Left ventricle myocardium inferior (tissue), 1 donor: Measurements from ENCODE around the gene CFAP73. TPM values are rescaled to one million over a fixed set of nuclear protein-coding genes. Genes with fewer than 3 reads are reported as not detected.
"Not testable (repeated sequence)": the region's sequence is repeated elsewhere in the genome, so short reads cannot be mapped to it uniquely, and the experiment has no call there.

Experiments used
- DNase-seq: peaks from one replicate; pipeline ENCODE4 v3.0.0-alpha.2; 2020
- H3K27ac ChIP-seq: fragments of 200-600 bp; replicated peaks from 2 replicates; pipeline ENCODE4 v1.8.0; 2021
- H3K27me3 ChIP-seq: fragments of 200-600 bp; 2 replicates; pipeline ENCODE4 v1.8.0; 2021; ENCODE audit warnings: low read depth
- H3K36me3 ChIP-seq: fragments of 200-600 bp; 2 replicates; pipeline ENCODE4 v1.8.0; 2021
- H3K4me1 ChIP-seq: fragments of 200-600 bp; 2 replicates; pipeline ENCODE4 v1.8.0; 2021
- H3K4me3 ChIP-seq: fragments of 200-600 bp; 2 replicates; pipeline ENCODE4 v1.8.0; 2021; ENCODE audit warnings: mild to moderate bottlenecking, moderate library complexity
- H3K9me3 ChIP-seq: fragments of 200-600 bp; replicated peaks from 2 replicates; pipeline ENCODE4 v1.8.0; 2021
- intact Hi-C: fragments of 100-400 bp; cut with micrococcal nuclease; formaldehyde crosslinking; loops from one replicate; pipeline ENCODE4 v1.11.0; 2022
- microRNA-seq: library from miRNA; unstranded; fragments of <30 nt; microRNA quantifications from one replicate; pipeline ENCODE4 v1.2.0, GENCODE V29; 2020
- total RNA-seq: library from RNA; stranded (reverse); fragmentation: NEBNext Ultra II Directional; extraction: Animal tissue kit (Norgen Biotek cat#: 25700); gene quantifications from one replicate; pipeline ENCODE4 v1.2.1, GENCODE V29; 2021
- TF ChIP-seq, protein P1 (sequence below): fragments of 200-600 bp; IDR thresholded peaks from 2 replicates; pipeline ENCODE4 v1.8.0; 2021; ENCODE audit warnings: antibody characterized with exemption, mild to moderate bottlenecking, borderline replicate concordance
- donor health status: DM: no; HTN: yes; CAD: no; lungs with severe emphysema.

The CFAP73 gene
- total RNA-seq, 1 donor from 2014 or later, result not detected

DNA sequence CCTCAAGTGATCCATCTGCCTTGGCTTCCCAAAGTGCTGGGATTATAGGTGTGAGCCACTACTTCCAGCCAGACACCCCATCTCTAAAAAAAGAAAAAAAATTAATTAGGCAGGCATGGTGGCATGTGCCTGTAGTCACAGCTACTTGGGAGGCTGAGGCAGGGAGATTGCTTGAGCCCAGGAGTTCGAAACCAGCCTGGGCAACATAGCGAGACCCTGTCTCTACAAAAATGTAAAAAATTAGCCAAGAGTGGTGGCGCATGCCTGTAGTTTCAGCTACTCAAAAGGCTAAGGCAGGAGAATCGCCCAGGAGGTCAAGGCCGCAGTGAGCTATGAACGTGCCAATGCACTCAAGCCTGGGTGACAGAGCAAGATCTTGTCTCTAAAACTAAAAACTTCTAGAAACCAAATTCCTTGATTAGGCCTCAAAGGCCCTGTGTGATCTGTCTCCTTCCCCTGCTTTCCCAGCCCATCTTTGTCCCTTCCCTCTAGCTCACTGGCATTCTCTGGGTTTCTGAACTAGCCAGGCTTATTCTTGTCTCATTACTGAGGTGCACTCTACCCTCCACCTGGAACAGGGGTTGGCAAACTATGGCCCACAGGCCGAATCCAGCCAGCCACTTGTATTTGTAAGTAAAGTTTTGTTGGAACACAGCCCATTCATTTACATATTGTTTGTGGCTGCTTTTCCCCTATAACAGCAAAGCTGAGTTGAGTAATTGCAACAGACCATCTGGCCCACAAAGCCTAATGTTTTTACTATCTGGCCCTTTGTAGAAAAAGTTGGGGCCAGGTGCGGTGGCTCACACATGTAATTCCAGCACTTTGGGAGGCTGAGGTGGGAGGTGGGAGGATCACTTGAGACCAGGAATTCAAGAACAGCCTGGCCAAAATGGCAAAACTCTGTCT is 54.6 kb downstream of the CFAP73 start:
- Histone ChIP-seq H3K36me3 (no peaks in the 10 kb centered on the region), H3K4me1 (peaks cover 33% of the 10 kb centered on the region), H3K4me3 (no peak overlapping the region), H3K27me3 (no peaks in the 10 kb centered on the region), H3K27ac (no peak overlapping the region), H3K9me3 (no peaks in the 10 kb centered on the region)
- intact Hi-C loops, result no loop called here
- TF ChIP-seq, protein P1, sequence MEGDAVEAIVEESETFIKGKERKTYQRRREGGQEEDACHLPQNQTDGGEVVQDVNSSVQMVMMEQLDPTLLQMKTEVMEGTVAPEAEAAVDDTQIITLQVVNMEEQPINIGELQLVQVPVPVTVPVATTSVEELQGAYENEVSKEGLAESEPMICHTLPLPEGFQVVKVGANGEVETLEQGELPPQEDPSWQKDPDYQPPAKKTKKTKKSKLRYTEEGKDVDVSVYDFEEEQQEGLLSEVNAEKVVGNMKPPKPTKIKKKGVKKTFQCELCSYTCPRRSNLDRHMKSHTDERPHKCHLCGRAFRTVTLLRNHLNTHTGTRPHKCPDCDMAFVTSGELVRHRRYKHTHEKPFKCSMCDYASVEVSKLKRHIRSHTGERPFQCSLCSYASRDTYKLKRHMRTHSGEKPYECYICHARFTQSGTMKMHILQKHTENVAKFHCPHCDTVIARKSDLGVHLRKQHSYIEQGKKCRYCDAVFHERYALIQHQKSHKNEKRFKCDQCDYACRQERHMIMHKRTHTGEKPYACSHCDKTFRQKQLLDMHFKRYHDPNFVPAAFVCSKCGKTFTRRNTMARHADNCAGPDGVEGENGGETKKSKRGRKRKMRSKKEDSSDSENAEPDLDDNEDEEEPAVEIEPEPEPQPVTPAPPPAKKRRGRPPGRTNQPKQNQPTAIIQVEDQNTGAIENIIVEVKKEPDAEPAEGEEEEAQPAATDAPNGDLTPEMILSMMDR, result no peak
- no peak for DNase-seq

DNA sequence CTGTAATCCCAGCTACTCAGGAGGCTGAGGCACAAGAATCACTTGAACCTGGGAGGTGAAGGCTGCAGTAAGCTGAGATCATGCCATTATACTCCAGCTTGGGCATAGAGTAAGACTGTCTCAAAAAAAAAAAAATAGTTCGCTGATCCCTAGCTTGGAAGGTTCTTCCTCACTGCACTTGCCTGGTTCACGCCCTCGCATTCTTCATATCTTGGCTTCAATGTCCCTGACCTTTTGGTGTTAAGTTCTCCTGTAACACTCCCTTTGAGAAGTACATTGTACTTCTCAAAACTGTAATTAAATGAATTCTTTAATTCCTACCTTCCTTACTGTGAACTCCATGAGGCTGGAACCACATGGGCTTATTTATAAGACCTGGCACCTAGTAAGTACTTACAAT is 55.3 kb downstream of the CFAP73 start:
- peaks cover 36% of the 10 kb centered on the region for H3K4me1 ChIP-seq
- TF ChIP-seq, protein P1, result no peak
- no peak overlapping the region for H3K4me3 ChIP-seq
- intact Hi-C loops, result no loop called here
- no peaks in the 10 kb centered on the region for H3K36me3 ChIP-seq
- H3K27me3 ChIP-seq, result no peaks in the 10 kb centered on the region
- no peaks in the 10 kb centered on the region for H3K9me3 ChIP-seq
- no peak for DNase-seq
- no peak overlapping the region for H3K27ac ChIP-seq

DNA sequence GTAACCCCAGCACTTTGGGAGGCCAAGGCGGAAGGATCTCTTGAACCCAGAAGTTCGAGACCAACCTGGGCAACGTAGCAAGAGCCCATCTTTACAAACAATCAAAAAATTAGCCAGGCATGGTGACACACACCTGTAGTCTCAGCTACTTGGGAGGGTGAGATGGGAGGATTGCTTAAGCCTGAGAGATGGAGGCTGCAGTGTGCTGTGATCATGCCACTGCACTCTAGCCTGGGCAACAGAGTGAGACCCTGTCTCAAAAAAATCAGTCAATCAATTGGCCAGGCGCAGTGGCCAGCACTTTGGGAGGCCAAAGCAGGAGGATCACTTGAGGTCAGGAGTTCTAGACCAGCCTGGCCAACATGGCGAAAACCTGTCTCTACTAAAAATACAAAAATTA is 57.3 kb downstream of the CFAP73 start:
- H3K4me3 ChIP-seq, H3K9me3 ChIP-seq, H3K27me3 ChIP-seq, intact Hi-C loops, DNase-seq, H3K27ac ChIP-seq, H3K36me3 ChIP-seq: not testable (repeated sequence)
- peaks cover 31% of the 10 kb centered on the region for H3K4me1 ChIP-seq

DNA sequence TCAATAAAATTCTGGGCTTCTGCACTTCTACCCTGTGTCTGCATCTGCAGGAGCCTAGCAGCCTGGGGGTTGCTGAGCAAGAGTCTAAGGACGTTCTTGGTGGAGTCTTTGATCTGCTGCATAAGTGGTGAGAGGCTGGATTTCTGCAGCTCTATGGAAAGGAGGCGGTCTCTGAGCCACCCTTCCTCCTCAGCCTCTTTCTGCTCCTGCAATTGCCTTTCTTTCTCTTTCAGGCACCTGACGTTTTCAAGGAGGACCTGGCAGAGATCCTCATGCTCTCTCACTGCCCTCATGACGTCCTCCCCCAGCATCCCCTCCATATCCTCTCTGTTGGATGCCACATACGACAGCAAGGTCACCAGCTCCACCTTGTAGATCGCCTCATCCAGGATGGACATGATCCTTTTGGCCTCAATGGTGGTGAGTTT is 58.1 kb downstream of the CFAP73 start:
- no peaks in the 10 kb centered on the region for H3K27me3 ChIP-seq
- no peak overlapping the region for H3K4me3 ChIP-seq
- peak overlapping the region; percentile 72 for H3K27ac ChIP-seq
- TF ChIP-seq, protein P1, result no peak
- H3K4me1 ChIP-seq, result peaks cover 33% of the 10 kb centered on the region
- H3K9me3 ChIP-seq, result no peaks in the 10 kb centered on the region
- no peak for DNase-seq
- intact Hi-C loops, result no loop called here
- no peaks in the 10 kb centered on the region for H3K36me3 ChIP-seq

DNA sequence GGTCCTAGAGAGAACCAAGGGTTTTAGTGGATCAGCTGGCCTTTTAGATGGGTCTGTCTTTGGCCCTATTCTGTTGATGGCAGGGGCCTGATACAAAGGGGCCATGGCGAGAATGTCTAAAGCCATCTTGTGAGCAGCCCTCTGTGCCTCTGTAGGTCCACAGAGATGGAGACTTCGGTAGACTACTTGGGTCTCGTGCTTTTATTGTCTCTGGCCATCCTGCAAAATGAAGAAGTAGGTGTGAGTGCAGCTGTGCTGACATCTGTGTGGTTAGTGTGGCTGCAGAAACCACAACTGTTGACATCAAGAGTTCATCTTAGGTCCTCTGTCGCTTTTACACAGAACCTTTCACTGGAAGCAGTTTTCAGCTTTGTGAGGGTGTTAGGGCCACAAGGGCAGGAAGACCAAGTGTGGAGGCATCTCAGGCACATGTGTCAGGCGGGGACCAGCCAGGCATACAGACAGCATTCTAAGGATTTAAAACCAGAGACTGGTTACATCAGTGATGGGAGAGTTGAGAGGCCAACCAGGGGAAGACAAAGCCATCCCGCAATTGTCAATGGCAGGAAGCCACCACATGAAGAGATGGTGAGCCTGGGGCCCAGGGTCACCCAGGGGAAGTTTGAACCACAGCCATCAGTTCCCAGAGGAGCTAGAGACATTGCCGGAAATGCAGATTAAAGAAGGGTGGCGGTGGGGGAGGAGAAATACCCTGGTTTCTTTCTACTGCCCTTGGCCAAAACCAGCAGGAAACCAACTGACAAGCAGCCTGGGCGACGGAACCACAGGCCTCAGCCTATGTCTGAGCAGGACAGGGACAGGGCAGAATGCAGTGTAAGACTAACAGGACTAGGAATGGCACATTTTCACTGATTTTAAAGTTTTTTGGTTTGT is 58.8 kb downstream of the CFAP73 start:
- TF ChIP-seq, protein P1, result no peak
- Histone ChIP-seq H3K27me3 (no peaks in the 10 kb centered on the region), H3K27ac (peak overlapping the region; percentile 72), H3K4me3 (no peak overlapping the region), H3K36me3 (no peaks in the 10 kb centered on the region), H3K4me1 (peaks cover 33% of the 10 kb centered on the region), H3K9me3 (no peaks in the 10 kb centered on the region)
- DNase-seq, result peak; percentile 38
- intact Hi-C loops, result no loop called here

Small RNAs within 50 kb of the gene (microRNA-seq; reads per million reads assigned to microRNA genes)
- not detected for gene MIR7106

Other genes starting within 250 kb of the CFAP73 start
- 4.8 TPM for gene OAS1, start 242.8 kb upstream of the CFAP73 start, total RNA-seq
- gene OAS3, start 211.2 kb upstream of the CFAP73 start, total RNA-seq, result 5.4 TPM
- 4.8 TPM for gene OAS2, start 171.2 kb upstream of the CFAP73 start, total RNA-seq
- 1.5 TPM for gene DTX1, start 93.0 kb upstream of the CFAP73 start, total RNA-seq
- gene RASAL1, start 14.0 kb upstream of the CFAP73 start, total RNA-seq, result not detected
- 34.7 TPM for gene DDX54, start 35.8 kb downstream of the CFAP73 start, total RNA-seq
- 17.9 TPM for gene RITA1, start 36.0 kb downstream of the CFAP73 start, total RNA-seq
- 153 TPM for gene TPCN1, start 71.7 kb downstream of the CFAP73 start, total RNA-seq
- 9.2 TPM for gene SLC8B1, start 185.4 kb downstream of the CFAP73 start, total RNA-seq
- gene PLBD2, start 208.9 kb downstream of the CFAP73 start, total RNA-seq, result 28.9 TPM